K562 (cell line): ENCODE data around the gene CBX2. TPM values are rescaled to one million over a fixed set of nuclear protein-coding genes. Genes with fewer than 3 reads are reported as not detected.

ENCODE experiments used
- ATF1 ChIP-seq, 2 experiments: fragments of 450-650 bp in 1 of 2; IDR thresholded peaks; 2 replicates each; pipeline ENCODE4 v1.6.1; 2016; ENCODE audit warnings: missing compliant biosample characterization in 1 of 2, missing genetic modification characterization in 1 of 2
- CHCHD3 ChIP-seq: fragments of 250-450 bp; sonication (Bioruptor Pico); IDR thresholded peaks from 2 replicates; pipeline ENCODE4 v2.1.2; 2022; ENCODE audit warnings: mild to moderate bottlenecking
- EGR1 ChIP-seq: fragments of 450-650 bp; conservative IDR thresholded peaks from 2 replicates; pipeline ENCODE4 v1.6.1; 2017; ENCODE audit warnings: mild to moderate bottlenecking
- ETV6 ChIP-seq, 3 experiments: fragments of 150-350 bp in 1 of 3; sonication (generic) in 1 of 3; formaldehyde crosslinking in 1 of 3; IDR thresholded peaks; 2 replicates each; pipeline versions ENCODE4 v1.6.1 to v1.8.0; 2014 to 2022; ENCODE audit warnings: borderline replicate concordance in 2 of 3, low read depth in 2 of 3, antibody characterized with exemption in 1 of 3, low read length in 1 of 3, mild to moderate bottlenecking in 1 of 3, missing genetic modification reagents in 1 of 3
- KLF16 ChIP-seq: IDR thresholded peaks from 2 replicates; pipeline ENCODE4 v1.6.1; 2016; ENCODE audit warnings: antibody characterized with exemption
- MGA ChIP-seq: fragments of 450-650 bp; IDR thresholded peaks from 2 replicates; pipeline ENCODE4 v1.6.1; 2016; ENCODE audit warnings: mild to moderate bottlenecking, moderate library complexity
- PHF21A ChIP-seq: fragments of 450-650 bp; IDR thresholded peaks from 2 replicates; pipeline ENCODE4 v1.6.1; 2017; ENCODE audit warnings: low read depth, borderline replicate concordance
- RB1 ChIP-seq: fragments of 450-650 bp; IDR thresholded peaks from 2 replicates; pipeline ENCODE4 v1.6.1; 2017; ENCODE audit warnings: low read depth, mild to moderate bottlenecking
- RNF2 ChIP-seq: sonication (generic); IDR thresholded peaks from 2 replicates; pipeline ENCODE4 v1.6.1; 2016
- SIN3A ChIP-seq, 2 experiments: fragments of 150-350 bp in 1 of 2; IDR thresholded peaks; 2 replicates each; pipeline ENCODE4 v1.6.1; 2011 to 2016; ENCODE audit warnings: borderline replicate concordance in 2 of 2, low read depth in 2 of 2, low read length in 2 of 2, mild to moderate bottlenecking in 2 of 2, moderate library complexity in 2 of 2; ENCODE audit not compliant: control insufficient read depth in 1 of 2
- SPI1 ChIP-seq: IDR thresholded peaks from 2 replicates; pipeline ENCODE4 v1.6.1; 2011; ENCODE audit warnings: low read depth, low read length, control low read depth, borderline replicate concordance
- polyA plus RNA-seq, 8 experiments: library from polyadenylated mRNA; depleted of rRNA in 4 of 8; stranded (reverse) in 5 of 8; unstranded in 3 of 8; fragments of >200 nt; fragmentation: Nextera tagmentation in 2 of 8; fragmentation: Illumina TruSeq in 1 of 8; extraction: Ambion mirVana in 2 of 8; extraction: Trizol in 1 of 8; gene quantifications; 2 replicates each; pipeline versions ENCODE4 v1.2.1 to v1.2.3, GENCODE V29; 2011 to 2014; ENCODE audit warnings: inconsistent platforms in 1 of 8, missing spikeins in 1 of 8
- total RNA-seq, 7 experiments: library from RNA; depleted of rRNA in 6 of 7; stranded (reverse); fragments of >200 nt in 6 of 7; fragmentation: Illumina TruSeq in 2 of 7; extraction: Trizol in 2 of 7; gene quantifications; 2 replicates each; pipeline versions ENCODE4 v1.2.1 to v1.2.3, GENCODE V29; 2011 to 2021; ENCODE audit warnings: low replicate concordance in 1 of 7

CBX2 gene
- total and polyA plus RNA-seq, 9 of the 15 experiments (the other 6 are each of a cell fraction or from before 2014, with no cell fraction given): 0.66 to 26.9 (median 13.9) TPM

- TF ChIP-seq MGA (peak; percentile 83), RNF2 (peak; percentile 26; the same call in 1 of the 2 replicates), RB1 (peak; percentile 80), CHCHD3 (CRISPR knock-in tag) (no peak), SPI1 (peak; percentile 21; the same call in 1 of the 2 replicates), SIN3A (IDR thresholded peaks at IDR 0.05; ENCODE audit: borderline replicate concordance in 2 of 2, control insufficient read depth in 1 of 2, low read depth in 2 of 2, low read length in 2 of 2) (peak in 1 of 2 experiments; percentile 47; a peak in 1 of 4 replicates), ATF1 (CRISPR knock-in tag; IDR thresholded peaks at IDR 0.05) (no peak), ATF1 (tag; IDR thresholded peaks at IDR 0.05) (peak; percentile 28), EGR1 (peak; percentile 85), PHF21A (peak; percentile 77; the same call in 1 of the 2 replicates), KLF16 (0 out of 2 replicates have a peak, but pooled peaks have one; percentile 41), ETV6 (IDR thresholded peaks at IDR 0.05; ENCODE audit: borderline replicate concordance in 1 of 2, low read depth in 2 of 2, low read length in 1 of 2) (peak in 1 of 2 experiments; percentile 17; a peak in 1 of 4 replicates), ETV6 (CRISPR knock-in tag; IDR thresholded peaks at IDR 0.05; ENCODE audit: borderline replicate concordance) (no peak)
Measured at GRCh38 chr17:79777120-79777893, 641 bp upstream of the CBX2 start (continued).
